HepG2 (cell line): ENCODE measurements around the gene SLC17A9. TPM values are rescaled to one million over a fixed set of nuclear protein-coding genes. Genes with fewer than 3 reads are reported as not detected.

Experiments used
- ATAC-seq: fragments of 200-7000 bp; cut with Tn5 transposase; 3 replicates; pipeline ENCODE4 v1.9.1; 2020; ENCODE audit warnings: mild to moderate bottlenecking, moderate library complexity
- BruUV-seq: library from RNA; stranded (reverse); fragments of 400-500 nt; replicated peaks from 2 replicates; lab custom pipeline; 2021; lab: Mats Ljungman, UMichigan
- CTCF ChIA-PET: fragments of 300-600 bp; formaldehyde crosslinking; extraction: SDS; loops from one replicate; lab custom pipeline; 2021; ENCODE audit warnings: low total read pairs, inconsistent platforms, low intra/inter-chr PET ratio; lab: Yijun Ruan, JAX
- POLR2A ChIA-PET: fragments of 350-600 bp; sonication (Branson Sonifier 250); formaldehyde crosslinking; loops from one replicate; lab custom pipeline; 2020; ENCODE audit warnings: antibody characterized with exemption, inconsistent platforms; lab: Yijun Ruan, JAX
- DNase-seq: peaks from one replicate; pipeline ENCODE4 v3.0.0-alpha.2; 2015; ENCODE audit warnings: low spot score
- FAIRE-seq: peaks from 3 replicates; lab custom pipeline; 2011; peaks lifted over from hg19 to GRCh38; lab: Jason Lieb, UNC
- H2AFZ ChIP-seq: one replicate; pipeline ENCODE4 v1.6.1; 2011; ENCODE audit warnings: low read length, inconsistent platforms
- H3K27ac ChIP-seq: fragments of 300-600 bp; 3 replicates; pipeline ENCODE4 v1.8.0; 2011; ENCODE audit warnings: mixed run types, mild to moderate bottlenecking, mixed read lengths, low read length, inconsistent platforms; ENCODE audit not compliant: insufficient read depth; ENCODE audit errors: extremely low read length
- H3K27me3 ChIP-seq, 2 experiments: fragments of 200-600 bp in 1 of 2; 2 replicates in 1 of 2; 3 replicates in 1 of 2; pipeline versions ENCODE4 v1.6.0 to v1.8.0; 2011; ENCODE audit warnings: low read length in 2 of 2, mild to moderate bottlenecking in 2 of 2, moderate library complexity in 2 of 2, inconsistent platforms in 1 of 2; ENCODE audit not compliant: insufficient read depth in 2 of 2, control insufficient read depth in 1 of 2
- H3K36me3 ChIP-seq, 2 experiments: fragments of 200-600 bp in 1 of 2; replicated peaks in 1 of 2; 2 replicates in 1 of 2; 3 replicates in 1 of 2; pipeline versions ENCODE4 v1.5.1 to v1.8.0; 2011; ENCODE audit warnings: low read length in 2 of 2, inconsistent platforms in 1 of 2; ENCODE audit not compliant: insufficient read depth in 2 of 2, control insufficient read depth in 1 of 2
- H3K4me1 ChIP-seq: 2 replicates; pipeline ENCODE4 v1.5.1; 2012; ENCODE audit warnings: low read length, inconsistent platforms; ENCODE audit not compliant: insufficient read depth
- H3K4me2 ChIP-seq: 2 replicates; pipeline ENCODE4 v1.6.0; 2011; ENCODE audit warnings: low read depth, low read length, inconsistent platforms
- H3K4me3 ChIP-seq, 3 experiments: fragments of 200-600 bp in 1 of 3; sonication (generic), shearing (Covaris generic) in 1 of 3; replicated peaks in 1 of 3; 2 replicates each; pipeline ENCODE4 v1.5.1; 2011 to 2016; ENCODE audit warnings: low read length in 3 of 3, inconsistent platforms in 2 of 3, low read depth in 2 of 3, mild to moderate bottlenecking in 2 of 3, control low read depth in 1 of 3, mixed read lengths in 1 of 3; ENCODE audit not compliant: insufficient read depth in 1 of 3
- H3K79me2 ChIP-seq: one replicate; pipeline ENCODE4 v1.6.1; 2011; ENCODE audit warnings: low read length, inconsistent platforms; ENCODE audit not compliant: insufficient read depth
- H3K9ac ChIP-seq: 2 replicates; pipeline ENCODE4 v1.6.0; 2011; ENCODE audit warnings: mild to moderate bottlenecking, low read depth, low read length, inconsistent platforms; ENCODE audit not compliant: insufficient read depth
- H3K9me3 ChIP-seq: 2 replicates; pipeline ENCODE4 v1.5.1; 2012; ENCODE audit warnings: mild to moderate bottlenecking, low read length
- H4K20me1 ChIP-seq: 2 replicates; pipeline ENCODE4 v1.6.0; 2011; ENCODE audit warnings: inconsistent platforms, mild to moderate bottlenecking, low read length, moderate library complexity; ENCODE audit not compliant: insufficient read depth
- AGO1 ChIP-seq: fragments of 200-400 bp; formaldehyde crosslinking; IDR thresholded peaks from 2 replicates; pipeline ENCODE4 v1.6.1; 2017; ENCODE audit warnings: mild to moderate bottlenecking, low read depth, low read length, moderate library complexity; ENCODE audit not compliant: poor library complexity, severe bottlenecking
- AKAP8 ChIP-seq: sonication (generic); formaldehyde crosslinking; IDR thresholded peaks from 2 replicates; pipeline ENCODE4 v1.5.1; 2020; ENCODE audit warnings: mild to moderate bottlenecking, missing genetic modification reagents
- FIP1L1 ChIP-seq: fragments of 200-400 bp; formaldehyde crosslinking; IDR thresholded peaks from 2 replicates; pipeline ENCODE4 v1.6.1; 2018; ENCODE audit warnings: low read depth, mild to moderate bottlenecking, low read length, moderate library complexity, borderline replicate concordance; ENCODE audit not compliant: insufficient read depth
- FOXA3 ChIP-seq: IDR thresholded peaks from 2 replicates; pipeline ENCODE4 v1.6.1; 2016; ENCODE audit warnings: missing genetic modification reagents, missing compliant biosample characterization
- GABPB1 ChIP-seq: IDR thresholded peaks from 2 replicates; pipeline ENCODE4 v1.6.1; 2016; ENCODE audit warnings: mild to moderate bottlenecking, missing genetic modification reagents, moderate library complexity, missing compliant biosample characterization
- GZF1 ChIP-seq: sonication (generic); formaldehyde crosslinking; IDR thresholded peaks from 2 replicates; pipeline ENCODE4 v1.5.1; 2020; ENCODE audit warnings: mild to moderate bottlenecking, missing genetic modification reagents
- HNRNPLL ChIP-seq: fragments of 200-400 bp; formaldehyde crosslinking; IDR thresholded peaks from 2 replicates; pipeline ENCODE4 v1.6.1; 2017; ENCODE audit warnings: mild to moderate bottlenecking, low read depth, low read length; ENCODE audit not compliant: poor library complexity, severe bottlenecking
- HOXA3 ChIP-seq: sonication (generic); formaldehyde crosslinking; IDR thresholded peaks from 2 replicates; pipeline ENCODE4 v1.5.0; 2020; ENCODE audit warnings: missing genetic modification reagents
- KMT2A ChIP-seq: sonication (generic); formaldehyde crosslinking; IDR thresholded peaks from 2 replicates; pipeline ENCODE4 v1.4.0; 2020; ENCODE audit warnings: missing genetic modification reagents
- MAFF ChIP-seq: IDR thresholded peaks from 2 replicates; pipeline ENCODE4 v1.6.1; 2011; ENCODE audit warnings: low read depth, low read length, improper control_type of control experiment
- PCBP1 ChIP-seq: fragments of 200-400 bp; formaldehyde crosslinking; IDR thresholded peaks from 2 replicates; pipeline ENCODE4 v1.6.1; 2017; ENCODE audit warnings: mild to moderate bottlenecking, low read depth, low read length, borderline replicate concordance
- POLR2AphosphoS2 ChIP-seq: IDR thresholded peaks from 2 replicates; pipeline ENCODE4 v1.6.1; 2011; ENCODE audit warnings: low read depth, low read length, improper control_type of control experiment
- TIGD3 ChIP-seq: sonication (generic); formaldehyde crosslinking; IDR thresholded peaks from 2 replicates; pipeline ENCODE4 v1.5.1; 2020; ENCODE audit warnings: mild to moderate bottlenecking, missing genetic modification reagents, borderline replicate concordance
- ZBTB34 ChIP-seq: sonication (generic); formaldehyde crosslinking; IDR thresholded peaks from 2 replicates; pipeline ENCODE4 v1.8.0; 2022; ENCODE audit warnings: mild to moderate bottlenecking, missing genetic modification reagents
- ZC3H4 ChIP-seq: sonication (generic); formaldehyde crosslinking; IDR thresholded peaks from 2 replicates; pipeline ENCODE4 v1.4.0; 2020; ENCODE audit warnings: missing genetic modification reagents, borderline replicate concordance
- ZNF329 ChIP-seq: sonication (generic); formaldehyde crosslinking; IDR thresholded peaks from 2 replicates; pipeline ENCODE4 v1.9.0; 2021; ENCODE audit warnings: low read depth, mild to moderate bottlenecking, missing genetic modification reagents
- ZNF510 ChIP-seq: sonication (generic); formaldehyde crosslinking; IDR thresholded peaks from 2 replicates; pipeline ENCODE4 v1.4.0; 2020; ENCODE audit warnings: low read depth, mild to moderate bottlenecking, missing genetic modification reagents
- ZNF558 ChIP-seq: sonication (generic); formaldehyde crosslinking; IDR thresholded peaks from 2 replicates; pipeline ENCODE4 v1.9.0; 2022; ENCODE audit warnings: mild to moderate bottlenecking, missing genetic modification reagents, borderline replicate concordance
- ZNF761 ChIP-seq: sonication (generic); formaldehyde crosslinking; conservative IDR thresholded peaks from 2 replicates; pipeline ENCODE4 v1.4.0; 2020; ENCODE audit warnings: mild to moderate bottlenecking, missing genetic modification reagents
- ZNF781 ChIP-seq: sonication (generic); formaldehyde crosslinking; IDR thresholded peaks from 2 replicates; pipeline ENCODE4 v1.5.1; 2020; ENCODE audit warnings: borderline replicate concordance, mild to moderate bottlenecking, missing genetic modification reagents; ENCODE audit errors: not compliant biosample characterization
- ZNF816 ChIP-seq: sonication (generic); formaldehyde crosslinking; IDR thresholded peaks from 2 replicates; pipeline ENCODE4 v1.8.0; 2022; ENCODE audit warnings: missing genetic modification reagents, mild to moderate bottlenecking, borderline replicate concordance
- WGBS: methylation state at CpG from one replicate; pipeline ENCODE4 v1.1.6; 2017; ENCODE audit warnings: low lambda C conversion rate; 5-methylcytosine and 5-hydroxymethylcytosine counted together
- in situ Hi-C: cut with HindIII; loops from 2 replicates; pipeline ENCODE4 v1.10.0; 2017; ENCODE audit warnings: low pct_unique_long_range_greater_than_20kb; ENCODE audit not compliant: extremely low pct_ligation_motif_present
- intact Hi-C: fragments of 100-400 bp; cut with micrococcal nuclease; formaldehyde crosslinking; loops from one replicate; pipeline ENCODE4 v1.10.0; 2022; ENCODE audit not compliant: unreplicated experiment
- polyA plus RNA-seq, 8 experiments: library from polyadenylated mRNA; depleted of rRNA in 3 of 8; stranded (reverse) in 7 of 8; unstranded in 1 of 8; fragments of >200 nt; fragmentation: Illumina TruSeq in 4 of 8; extraction: Trizol in 4 of 8; gene quantifications; 2 replicates each; pipeline versions ENCODE4 v1.2.1 to v1.2.3, GENCODE V29; 2011 to 2016; ENCODE audit warnings: low read depth in 4 of 8, missing spikeins in 1 of 8, mixed read lengths in 1 of 8; ENCODE audit not compliant: insufficient read depth in 1 of 8
- total RNA-seq, 5 experiments: library from RNA; depleted of rRNA; stranded (reverse); fragments of >200 nt; fragmentation: Illumina TruSeq; extraction: Trizol; gene quantifications; 2 replicates each; pipeline ENCODE4 v1.2.3, GENCODE V29; 2016; ENCODE audit warnings: low read depth in 1 of 5

Gene SLC17A9
- total and polyA plus RNA-seq, 2 of the 13 experiments (the other 11 are each of a cell fraction or from before 2014, with no cell fraction given): 110 to 191 TPM

GRCh38 chr20:62969179-62969760 is 16.8 kb downstream of the SLC17A9 start:
- Histone ChIP-seq H3K36me3 (peaks cover 25% of the 10 kb centered on the region in 2 experiments), H3K4me3 (no peak overlapping the region), H3K4me1 (peaks cover 45% of the 10 kb centered on the region), H4K20me1 (peaks cover 40% of the 10 kb centered on the region; the same call in 1 of the 2 replicates), H3K27me3 (peaks cover 12 to 31% of the 10 kb centered on the region in 2 experiments), H3K9ac (no peak overlapping the region), H3K9me3 (no peaks in the 10 kb centered on the region), H3K79me2 (no peaks in the 10 kb centered on the region), H3K4me2 (no peak overlapping the region), H3K27ac (peak overlapping the region; percentile 2), H2AFZ (no peak overlapping the region)
- POLR2A ChIA-PET: interaction anchor here (2.0 to 2.8 kb wide), 2 partner anchors 32 to 44 kb away, joined by 6 to 20 read pairs; partner anchors contain the start of gene GID8
- no peak for ATAC-seq
- intact Hi-C loops: no loop called here
- BruUV-seq: no TSS peak
- no peak for DNase-seq
- in situ Hi-C loops: no loop called here
- 42% methylated on average over 16 of the region's 16 CpGs for WGBS
- FAIRE-seq: peak; percentile 15
- CTCF ChIA-PET: no interaction called here
- TF ChIP-seq ZNF558 (CRISPR knock-in tag): no peak; the same call in 1 of the 2 replicates
- TF ChIP-seq PCBP1: 0 out of 2 replicates have a peak, but pooled peaks have one; percentile 6
- peak; percentile 6 for TF ChIP-seq HNRNPLL
- peak; percentile 54; the same call in 1 of the 2 replicates for TF ChIP-seq TIGD3 (CRISPR knock-in tag)
- TF ChIP-seq AKAP8 (CRISPR knock-in tag): peak; percentile 68
- 0 out of 2 replicates have a peak, but pooled peaks have one; percentile 1 for TF ChIP-seq FOXA3
- TF ChIP-seq ZNF329 (CRISPR knock-in tag): peak; percentile 70; the same call in 1 of the 2 replicates
- 0 out of 2 replicates have a peak, but pooled peaks have one; percentile 19 for TF ChIP-seq ZC3H4 (CRISPR knock-in tag)
- TF ChIP-seq POLR2AphosphoS2: 0 out of 2 replicates have a peak, but pooled peaks have one; percentile 29
- no peak; the same call in 1 of the 2 replicates for TF ChIP-seq HOXA3 (CRISPR knock-in tag)
- peak; percentile 1; the same call in 1 of the 2 replicates for TF ChIP-seq FIP1L1
- peak; percentile 96 for TF ChIP-seq AGO1
- TF ChIP-seq ZBTB34 (CRISPR knock-in tag): 0 out of 2 replicates have a peak, but pooled peaks have one; percentile 23
- 0 out of 2 replicates have a peak, but pooled peaks have one; percentile 27 for TF ChIP-seq GZF1
- TF ChIP-seq ZNF510 (CRISPR knock-in tag): 0 out of 2 replicates have a peak, but pooled peaks have one; percentile 49
- TF ChIP-seq ZNF781 (CRISPR knock-in tag): peak; percentile 14
- TF ChIP-seq KMT2A (CRISPR knock-in tag): 0 out of 2 replicates have a peak, but pooled peaks have one; percentile 14
- TF ChIP-seq ZNF816 (CRISPR knock-in tag): peak; percentile 77; the same call in 1 of the 2 replicates
- TF ChIP-seq ZNF761 (CRISPR knock-in tag): 0 out of 2 replicates have a peak, but pooled peaks have one; percentile 8
- 0 out of 2 replicates have a peak, but pooled peaks have one; percentile 8 for TF ChIP-seq GABPB1 (CRISPR knock-in tag)
- TF ChIP-seq MAFF: peak; percentile 26; the same call in 1 of the 2 replicates
